HepG2 (cell line): ENCODE data around the gene NIP7. TPM values are rescaled to one million over a fixed set of nuclear protein-coding genes. Genes with fewer than 3 reads are reported as not detected.
A peak's percentile ranks its signal among the peaks of the same experiment; 100 is the strongest.

ENCODE experiments used
- FOXA1 ChIP-seq, 2 experiments: fragments of 450-650 bp in 1 of 2; sonication (generic) in 1 of 2; formaldehyde crosslinking in 1 of 2; IDR thresholded peaks; 2 replicates each; pipeline versions ENCODE4 v1.4.0 to v1.6.1; 2016 to 2020; ENCODE audit warnings: missing genetic modification reagents in 1 of 2
- HOXA7 ChIP-seq: sonication (generic); formaldehyde crosslinking; IDR thresholded peaks from 2 replicates; pipeline ENCODE4 v1.8.1; 2022; ENCODE audit warnings: mild to moderate bottlenecking, missing genetic modification reagents, moderate library complexity
- JUNB ChIP-seq: sonication (generic); formaldehyde crosslinking; IDR thresholded peaks from 2 replicates; pipeline ENCODE4 v1.8.0; 2022; ENCODE audit warnings: missing genetic modification reagents, mild to moderate bottlenecking, borderline replicate concordance
- MED13 ChIP-seq: sonication (generic); formaldehyde crosslinking; IDR thresholded peaks from 2 replicates; pipeline ENCODE4 v1.5.0; 2020; ENCODE audit warnings: missing genetic modification reagents
- NFRKB ChIP-seq: fragments of 450-650 bp; IDR thresholded peaks from 2 replicates; pipeline ENCODE4 v1.6.1; 2017
- SMAD3 ChIP-seq: sonication (generic); formaldehyde crosslinking; IDR thresholded peaks from 2 replicates; pipeline ENCODE4 v1.4.0; 2020; ENCODE audit warnings: missing genetic modification reagents
- SRSF4 ChIP-seq: fragments of 200-400 bp; formaldehyde crosslinking; IDR thresholded peaks from one replicate; pipeline ENCODE4 v1.6.1; 2018; ENCODE audit warnings: mild to moderate bottlenecking, low read depth, low read length, moderate library complexity; ENCODE audit not compliant: poor library complexity, severe bottlenecking
- TARDBP ChIP-seq: sonication (generic); formaldehyde crosslinking; IDR thresholded peaks from 2 replicates; pipeline ENCODE4 v1.8.0; 2022; ENCODE audit warnings: mild to moderate bottlenecking, missing genetic modification reagents
- TEAD3 ChIP-seq: optimal IDR thresholded peaks from 2 replicates; pipeline ENCODE3; 2016; ENCODE audit warnings: borderline replicate concordance
- U2AF2 ChIP-seq: fragments of 200-400 bp; formaldehyde crosslinking; IDR thresholded peaks from 2 replicates; pipeline ENCODE4 v1.6.1; 2017; ENCODE audit warnings: low read depth, mild to moderate bottlenecking, low read length
- ZNF121 ChIP-seq: sonication (generic); formaldehyde crosslinking; IDR thresholded peaks from 2 replicates; pipeline ENCODE4 v1.5.0; 2020; ENCODE audit warnings: mild to moderate bottlenecking, missing genetic modification reagents
- ZNF720 ChIP-seq: sonication (generic); formaldehyde crosslinking; IDR thresholded peaks from 2 replicates; pipeline ENCODE4 v1.4.0; 2020; ENCODE audit warnings: missing genetic modification reagents
- ZNF83 ChIP-seq: sonication (generic); formaldehyde crosslinking; IDR thresholded peaks from 2 replicates; pipeline ENCODE4 v1.4.0; 2020; ENCODE audit warnings: missing genetic modification reagents, mild to moderate bottlenecking, borderline replicate concordance
- ZSCAN21 ChIP-seq: sonication (generic); formaldehyde crosslinking; IDR thresholded peaks from 2 replicates; pipeline ENCODE4 v1.8.0; 2022; ENCODE audit warnings: mild to moderate bottlenecking, missing genetic modification reagents, moderate library complexity, borderline replicate concordance
- polyA plus RNA-seq, 8 experiments: library from polyadenylated mRNA; depleted of rRNA in 3 of 8; stranded (reverse) in 7 of 8; unstranded in 1 of 8; fragments of >200 nt; fragmentation: Illumina TruSeq in 4 of 8; extraction: Trizol in 4 of 8; gene quantifications; 2 replicates each; pipeline versions ENCODE4 v1.2.1 to v1.2.3, GENCODE V29; 2011 to 2016; ENCODE audit warnings: low read depth in 4 of 8, missing spikeins in 1 of 8, mixed read lengths in 1 of 8; ENCODE audit not compliant: insufficient read depth in 1 of 8
- total RNA-seq, 5 experiments: library from RNA; depleted of rRNA; stranded (reverse); fragments of >200 nt; fragmentation: Illumina TruSeq; extraction: Trizol; gene quantifications; 2 replicates each; pipeline ENCODE4 v1.2.3, GENCODE V29; 2016; ENCODE audit warnings: low read depth in 1 of 5
- TF ChIP-seq, protein P1 (sequence below): IDR thresholded peaks from 2 replicates; pipeline ENCODE4 v1.6.1; 2012; ENCODE audit warnings: low read length, improper control_type of control experiment
- TF ChIP-seq, protein P2 (sequence below): sonication (generic); formaldehyde crosslinking; IDR thresholded peaks from 2 replicates; pipeline ENCODE4 v1.5.0; 2020; ENCODE audit warnings: missing genetic modification reagents, mild to moderate bottlenecking, borderline replicate concordance
- TF ChIP-seq, protein P3 (sequence below): sonication (generic); formaldehyde crosslinking; IDR thresholded peaks from 2 replicates; pipeline ENCODE4 v1.5.0; 2020; ENCODE audit warnings: missing genetic modification reagents
- TF ChIP-seq, protein P4 (sequence below): sonication (generic); formaldehyde crosslinking; conservative IDR thresholded peaks from 2 replicates; pipeline ENCODE4 v1.8.1; 2023; ENCODE audit warnings: missing genetic modification reagents
- TF ChIP-seq, protein P5 (sequence below): sonication (generic); formaldehyde crosslinking; IDR thresholded peaks from 2 replicates; pipeline ENCODE4 v1.4.0; 2020; ENCODE audit warnings: missing genetic modification reagents

The NIP7 gene
- total and polyA plus RNA-seq, 2 of the 13 experiments (the other 11 are each of a cell fraction or from before 2014, with no cell fraction given) = 15.3 to 114 TPM

DNA sequence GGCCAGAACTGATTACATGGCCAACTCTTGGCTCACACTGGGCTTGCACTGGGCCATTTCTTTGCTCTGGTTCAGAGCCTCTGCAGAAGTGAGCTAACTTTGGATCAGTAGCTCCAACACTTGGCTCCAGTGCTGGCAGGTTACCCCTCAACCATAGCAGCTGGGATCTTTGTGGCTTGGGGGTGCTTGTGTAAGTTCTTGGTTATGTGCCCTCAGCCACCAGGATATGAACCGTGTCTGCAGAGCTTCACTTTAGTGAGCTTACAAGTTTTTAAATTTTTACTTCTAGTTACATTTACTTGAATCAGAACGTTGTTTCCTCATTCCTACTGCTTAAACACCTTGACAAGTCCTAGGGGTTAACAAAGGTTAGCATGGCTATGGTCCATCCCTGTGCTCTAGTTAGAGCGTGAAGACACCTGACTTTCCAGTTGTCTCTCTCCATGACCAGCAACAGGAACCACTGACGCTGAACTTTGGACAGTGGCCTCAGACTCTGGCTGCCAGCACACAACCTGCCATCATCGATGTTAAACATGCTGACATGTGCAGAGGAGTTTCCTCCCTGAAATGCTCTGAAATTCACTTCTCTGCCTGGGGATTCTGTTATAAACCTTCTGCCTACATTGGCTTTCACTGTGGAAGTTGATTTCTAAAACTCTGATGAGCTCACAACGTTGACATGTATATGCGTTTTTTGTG, 13.2 kb upstream of the NIP7 start (continued):
- TF ChIP-seq, protein P1, sequence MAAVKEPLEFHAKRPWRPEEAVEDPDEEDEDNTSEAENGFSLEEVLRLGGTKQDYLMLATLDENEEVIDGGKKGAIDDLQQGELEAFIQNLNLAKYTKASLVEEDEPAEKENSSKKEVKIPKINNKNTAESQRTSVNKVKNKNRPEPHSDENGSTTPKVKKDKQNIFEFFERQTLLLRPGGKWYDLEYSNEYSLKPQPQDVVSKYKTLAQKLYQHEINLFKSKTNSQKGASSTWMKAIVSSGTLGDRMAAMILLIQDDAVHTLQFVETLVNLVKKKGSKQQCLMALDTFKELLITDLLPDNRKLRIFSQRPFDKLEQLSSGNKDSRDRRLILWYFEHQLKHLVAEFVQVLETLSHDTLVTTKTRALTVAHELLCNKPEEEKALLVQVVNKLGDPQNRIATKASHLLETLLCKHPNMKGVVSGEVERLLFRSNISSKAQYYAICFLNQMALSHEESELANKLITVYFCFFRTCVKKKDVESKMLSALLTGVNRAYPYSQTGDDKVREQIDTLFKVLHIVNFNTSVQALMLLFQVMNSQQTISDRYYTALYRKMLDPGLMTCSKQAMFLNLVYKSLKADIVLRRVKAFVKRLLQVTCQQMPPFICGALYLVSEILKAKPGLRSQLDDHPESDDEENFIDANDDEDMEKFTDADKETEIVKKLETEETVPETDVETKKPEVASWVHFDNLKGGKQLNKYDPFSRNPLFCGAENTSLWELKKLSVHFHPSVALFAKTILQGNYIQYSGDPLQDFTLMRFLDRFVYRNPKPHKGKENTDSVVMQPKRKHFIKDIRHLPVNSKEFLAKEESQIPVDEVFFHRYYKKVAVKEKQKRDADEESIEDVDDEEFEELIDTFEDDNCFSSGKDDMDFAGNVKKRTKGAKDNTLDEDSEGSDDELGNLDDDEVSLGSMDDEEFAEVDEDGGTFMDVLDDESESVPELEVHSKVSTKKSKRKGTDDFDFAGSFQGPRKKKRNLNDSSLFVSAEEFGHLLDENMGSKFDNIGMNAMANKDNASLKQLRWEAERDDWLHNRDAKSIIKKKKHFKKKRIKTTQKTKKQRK = no peak
- TF ChIP-seq TEAD3 (CRISPR knock-in tag) = peak; percentile 52
- TF ChIP-seq U2AF2 = no peak
- TF ChIP-seq, protein P2, sequence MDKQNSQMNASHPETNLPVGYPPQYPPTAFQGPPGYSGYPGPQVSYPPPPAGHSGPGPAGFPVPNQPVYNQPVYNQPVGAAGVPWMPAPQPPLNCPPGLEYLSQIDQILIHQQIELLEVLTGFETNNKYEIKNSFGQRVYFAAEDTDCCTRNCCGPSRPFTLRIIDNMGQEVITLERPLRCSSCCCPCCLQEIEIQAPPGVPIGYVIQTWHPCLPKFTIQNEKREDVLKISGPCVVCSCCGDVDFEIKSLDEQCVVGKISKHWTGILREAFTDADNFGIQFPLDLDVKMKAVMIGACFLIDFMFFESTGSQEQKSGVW (CRISPR knock-in tag) = no peak
- TF ChIP-seq, protein P3, sequence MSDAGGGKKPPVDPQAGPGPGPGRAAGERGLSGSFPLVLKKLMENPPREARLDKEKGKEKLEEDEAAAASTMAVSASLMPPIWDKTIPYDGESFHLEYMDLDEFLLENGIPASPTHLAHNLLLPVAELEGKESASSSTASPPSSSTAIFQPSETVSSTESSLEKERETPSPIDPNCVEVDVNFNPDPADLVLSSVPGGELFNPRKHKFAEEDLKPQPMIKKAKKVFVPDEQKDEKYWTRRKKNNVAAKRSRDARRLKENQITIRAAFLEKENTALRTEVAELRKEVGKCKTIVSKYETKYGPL (CRISPR knock-in tag) = no peak
- TF ChIP-seq, protein P4, sequence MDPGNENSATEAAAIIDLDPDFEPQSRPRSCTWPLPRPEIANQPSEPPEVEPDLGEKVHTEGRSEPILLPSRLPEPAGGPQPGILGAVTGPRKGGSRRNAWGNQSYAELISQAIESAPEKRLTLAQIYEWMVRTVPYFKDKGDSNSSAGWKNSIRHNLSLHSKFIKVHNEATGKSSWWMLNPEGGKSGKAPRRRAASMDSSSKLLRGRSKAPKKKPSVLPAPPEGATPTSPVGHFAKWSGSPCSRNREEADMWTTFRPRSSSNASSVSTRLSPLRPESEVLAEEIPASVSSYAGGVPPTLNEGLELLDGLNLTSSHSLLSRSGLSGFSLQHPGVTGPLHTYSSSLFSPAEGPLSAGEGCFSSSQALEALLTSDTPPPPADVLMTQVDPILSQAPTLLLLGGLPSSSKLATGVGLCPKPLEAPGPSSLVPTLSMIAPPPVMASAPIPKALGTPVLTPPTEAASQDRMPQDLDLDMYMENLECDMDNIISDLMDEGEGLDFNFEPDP = no peak
- TF ChIP-seq JUNB (CRISPR knock-in tag) = no peak
- peak; percentile 33; the same call in 1 of the 2 replicates for TF ChIP-seq TARDBP
- TF ChIP-seq, protein P5, sequence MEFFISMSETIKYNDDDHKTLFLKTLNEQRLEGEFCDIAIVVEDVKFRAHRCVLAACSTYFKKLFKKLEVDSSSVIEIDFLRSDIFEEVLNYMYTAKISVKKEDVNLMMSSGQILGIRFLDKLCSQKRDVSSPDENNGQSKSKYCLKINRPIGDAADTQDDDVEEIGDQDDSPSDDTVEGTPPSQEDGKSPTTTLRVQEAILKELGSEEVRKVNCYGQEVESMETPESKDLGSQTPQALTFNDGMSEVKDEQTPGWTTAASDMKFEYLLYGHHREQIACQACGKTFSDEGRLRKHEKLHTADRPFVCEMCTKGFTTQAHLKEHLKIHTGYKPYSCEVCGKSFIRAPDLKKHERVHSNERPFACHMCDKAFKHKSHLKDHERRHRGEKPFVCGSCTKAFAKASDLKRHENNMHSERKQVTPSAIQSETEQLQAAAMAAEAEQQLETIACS = no peak
- no peak for TF ChIP-seq MED13
- TF ChIP-seq FOXA1 (IDR thresholded peaks at IDR 0.05) = no peak
- peak; percentile 57; the same call in 1 of the 2 replicates for TF ChIP-seq FOXA1 (CRISPR knock-in tag; IDR thresholded peaks at IDR 0.05)
- TF ChIP-seq NFRKB = no peak
- no peak for TF ChIP-seq ZNF121 (CRISPR knock-in tag)
- TF ChIP-seq SMAD3 = no peak; the same call in 1 of the 2 replicates
- TF ChIP-seq ZNF720 = no peak
- no peak for TF ChIP-seq SRSF4
- TF ChIP-seq HOXA7 (CRISPR knock-in tag) = no peak
- no peak for TF ChIP-seq ZSCAN21 (CRISPR knock-in tag)
- no peak for TF ChIP-seq ZNF83 (CRISPR knock-in tag)
